Measurements from ENCODE around the gene NPAS3. TPM values are rescaled to one million over a fixed set of nuclear protein-coding genes. Genes with fewer than 3 reads are reported as not detected.

NPAS3 gene
- total RNA-seq, 2 experiments from 2014 or later = not detected

GRCh38 chr14:33393895-33394368 lies 455.3 kb downstream of the NPAS3 start:
- intact Hi-C loops (cut with micrococcal nuclease; ENCODE audit: unreplicated experiment) = no loop called here
- Histone ChIP-seq H4K20me1 (ENCODE audit: insufficient read depth, low read length) (no peaks in the 10 kb centered on the region), H3K36me3 (ENCODE audit: insufficient read depth, low read length) (no peaks in the 10 kb centered on the region), H3K4me1 (ENCODE audit: insufficient read depth, low read length, poor library complexity, severe bottlenecking) (no peaks in the 10 kb centered on the region), H3K79me2 (ENCODE audit: insufficient read depth, low read depth, low read length) (no peaks in the 10 kb centered on the region), H3K4me2 (ENCODE audit: low read length) (no peak overlapping the region), H3K9me3 (ENCODE audit: low read length) (no peaks in the 10 kb centered on the region), H3K4me3 (ENCODE audit: low read depth, low read length, poor library complexity, severe bottlenecking) (no peak overlapping the region), H2AFZ (ENCODE audit: low read length) (no peak overlapping the region), H3K27ac (ENCODE audit: low read depth, low read length, poor library complexity, severe bottlenecking) (no peak overlapping the region), H3K9me2 (ENCODE audit: insufficient read depth, low read length) (no peaks in the 10 kb centered on the region)
- TF ChIP-seq EZH2phosphoT487 (IDR thresholded peaks at IDR 0.05; ENCODE audit: borderline replicate concordance, low read depth, low read length) = no peak
- TF ChIP-seq, protein P1, sequence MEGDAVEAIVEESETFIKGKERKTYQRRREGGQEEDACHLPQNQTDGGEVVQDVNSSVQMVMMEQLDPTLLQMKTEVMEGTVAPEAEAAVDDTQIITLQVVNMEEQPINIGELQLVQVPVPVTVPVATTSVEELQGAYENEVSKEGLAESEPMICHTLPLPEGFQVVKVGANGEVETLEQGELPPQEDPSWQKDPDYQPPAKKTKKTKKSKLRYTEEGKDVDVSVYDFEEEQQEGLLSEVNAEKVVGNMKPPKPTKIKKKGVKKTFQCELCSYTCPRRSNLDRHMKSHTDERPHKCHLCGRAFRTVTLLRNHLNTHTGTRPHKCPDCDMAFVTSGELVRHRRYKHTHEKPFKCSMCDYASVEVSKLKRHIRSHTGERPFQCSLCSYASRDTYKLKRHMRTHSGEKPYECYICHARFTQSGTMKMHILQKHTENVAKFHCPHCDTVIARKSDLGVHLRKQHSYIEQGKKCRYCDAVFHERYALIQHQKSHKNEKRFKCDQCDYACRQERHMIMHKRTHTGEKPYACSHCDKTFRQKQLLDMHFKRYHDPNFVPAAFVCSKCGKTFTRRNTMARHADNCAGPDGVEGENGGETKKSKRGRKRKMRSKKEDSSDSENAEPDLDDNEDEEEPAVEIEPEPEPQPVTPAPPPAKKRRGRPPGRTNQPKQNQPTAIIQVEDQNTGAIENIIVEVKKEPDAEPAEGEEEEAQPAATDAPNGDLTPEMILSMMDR (conservative IDR thresholded peaks at IDR 0.05; ENCODE audit: low read length) = no peak
- CTCF ChIA-PET (ENCODE audit: unreplicated experiment) = no interaction called here
- BruUV-seq (replicated peaks) = no TSS peak
- no peak for DNase-seq (ENCODE audit: low spot score)
- POLR2A ChIA-PET = no interaction called here

- Histone ChIP-seq H3K36me3 (ENCODE audit: insufficient read depth, low read length) (no peaks in the 10 kb centered on the region), H3K27ac (ENCODE audit: low read depth, low read length, poor library complexity, severe bottlenecking) (no peak overlapping the region), H3K9me3 (ENCODE audit: low read length) (no peaks in the 10 kb centered on the region), H3K4me3 (ENCODE audit: low read depth, low read length, poor library complexity, severe bottlenecking) (no peak overlapping the region), H3K9me2 (ENCODE audit: insufficient read depth, low read length) (no peaks in the 10 kb centered on the region), H3K4me1 (ENCODE audit: insufficient read depth, low read length, poor library complexity, severe bottlenecking) (no peaks in the 10 kb centered on the region), H2AFZ (ENCODE audit: low read length) (no peak overlapping the region), H3K79me2 (ENCODE audit: insufficient read depth, low read depth, low read length) (no peaks in the 10 kb centered on the region), H3K4me2 (ENCODE audit: low read length) (no peak overlapping the region), H4K20me1 (ENCODE audit: insufficient read depth, low read length) (no peaks in the 10 kb centered on the region)
- ChIA-PET POLR2A (no interaction called here), CTCF (ENCODE audit: unreplicated experiment) (no interaction called here)
- intact Hi-C loops (cut with micrococcal nuclease; ENCODE audit: unreplicated experiment) = no loop called here
- TF ChIP-seq, protein P1 (conservative IDR thresholded peaks at IDR 0.05; ENCODE audit: low read length) = no peak
- TF ChIP-seq EZH2phosphoT487 (IDR thresholded peaks at IDR 0.05; ENCODE audit: borderline replicate concordance, low read depth, low read length) = no peak
- no peak for DNase-seq (ENCODE audit: low spot score)
- BruUV-seq (replicated peaks) = no TSS peak
Measured at GRCh38 chr14:33401311-33401710, 462.6 kb downstream of the NPAS3 start.

GRCh38 chr14:33402604-33403003 lies 463.9 kb downstream of the NPAS3 start:
- Histone ChIP-seq H3K27ac (ENCODE audit: low read depth, low read length, poor library complexity, severe bottlenecking) (no peak overlapping the region), H3K4me1 (ENCODE audit: insufficient read depth, low read length, poor library complexity, severe bottlenecking) (no peaks in the 10 kb centered on the region), H3K4me3 (ENCODE audit: low read depth, low read length, poor library complexity, severe bottlenecking) (no peak overlapping the region), H3K9me3 (ENCODE audit: low read length) (no peaks in the 10 kb centered on the region), H3K4me2 (ENCODE audit: low read length) (no peak overlapping the region), H2AFZ (ENCODE audit: low read length) (no peak overlapping the region), H3K79me2 (ENCODE audit: insufficient read depth, low read depth, low read length) (no peaks in the 10 kb centered on the region), H4K20me1 (ENCODE audit: insufficient read depth, low read length) (no peaks in the 10 kb centered on the region), H3K9me2 (ENCODE audit: insufficient read depth, low read length) (no peaks in the 10 kb centered on the region), H3K36me3 (ENCODE audit: insufficient read depth, low read length) (no peaks in the 10 kb centered on the region)
- TF ChIP-seq, protein P1 (conservative IDR thresholded peaks at IDR 0.05; ENCODE audit: low read length) = no peak
- no peak for TF ChIP-seq EZH2phosphoT487 (IDR thresholded peaks at IDR 0.05; ENCODE audit: borderline replicate concordance, low read depth, low read length)
- DNase-seq (ENCODE audit: low spot score) = no peak
- no TSS peak for BruUV-seq (replicated peaks)
- CTCF ChIA-PET (ENCODE audit: unreplicated experiment) = no interaction called here
- POLR2A ChIA-PET = no interaction called here
- intact Hi-C loops (cut with micrococcal nuclease; ENCODE audit: unreplicated experiment) = no loop called here
